Peyer's patch (tissue), 4 donors: ENCODE data around the gene TIAM2. TPM values are rescaled to one million over a fixed set of nuclear protein-coding genes. Genes with fewer than 3 reads are reported as not detected.

ENCODE experiments used
- DNase-seq, 3 donors: peaks; one replicate each; pipeline ENCODE4 v3.0.0-alpha.2; 2017 to 2019
- H3K27ac ChIP-seq, 4 donors: fragments of 200-600 bp; sonication (generic); one replicate each; pipeline ENCODE4 v1.5.1; 2016 to 2019
- H3K27me3 ChIP-seq, 2 donors: fragments of 200-600 bp; sonication (generic); one replicate each; pipeline ENCODE4 v1.5.1; 2019
- H3K36me3 ChIP-seq, 3 donors: fragments of 200-600 bp; sonication (generic); one replicate each; pipeline ENCODE4 v1.5.1; 2016 to 2019
- H3K4me1 ChIP-seq, 4 donors: fragments of 200-600 bp; sonication (generic); one replicate each; pipeline ENCODE4 v1.5.1; 2016 to 2019
- H3K4me3 ChIP-seq, 4 donors: fragments of 200-600 bp; sonication (generic); 1 replicate in 3 of 4; 2 replicates in 1 of 4; pipeline ENCODE4 v1.5.1; 2016 to 2019; ENCODE audit warnings: mild to moderate bottlenecking in 1 of 4
- H3K9me3 ChIP-seq, 4 donors: fragments of 200-600 bp; sonication (generic); one replicate each; pipeline ENCODE4 v1.5.1; 2016 to 2019; ENCODE audit warnings: mild to moderate bottlenecking in 1 of 4
- CTCF ChIP-seq, 6 experiments: fragments of 450-650 bp in 4 of 6; fragments of 200-600 bp in 2 of 6; sonication (generic) in 1 of 6; IDR thresholded peaks; one replicate each; pipeline ENCODE4 v1.5.1; 2017 to 2019; ENCODE audit warnings: antibody characterized with exemption in 6 of 6, mild to moderate bottlenecking in 3 of 6, moderate library complexity in 1 of 6
- POLR2A ChIP-seq, 2 donors: fragments of 450-650 bp; IDR thresholded peaks; one replicate each; pipeline ENCODE4 v1.5.1; 2017; ENCODE audit warnings: antibody characterized with exemption in 2 of 2, mild to moderate bottlenecking in 2 of 2, moderate library complexity in 2 of 2
- total RNA-seq, 4 donors: library from RNA; depleted of rRNA; stranded (reverse); fragments of >200 nt; gene quantifications; one replicate each; pipeline ENCODE4 v1.1.0, GENCODE V29; 2016

TIAM2 gene
- total RNA-seq, 4 donors from 2014 or later, result 47.0 to 139 (median 91.9) TPM

GRCh38 chr6:155155787-155156447, 160.8 kb downstream of the TIAM2 start:
- H3K4me3 ChIP-seq, result no peak overlapping the region
- no peak for DNase-seq
- no peak for TF ChIP-seq CTCF (IDR thresholded peaks at IDR 0.05)
- peaks cover 0 to 8% (median 0%) of the 10 kb centered on the region in 4 donors for H3K4me1 ChIP-seq
- H3K36me3 ChIP-seq, result no peaks in the 10 kb centered on the region
- no peaks in the 10 kb centered on the region for H3K9me3 ChIP-seq
- H3K27ac ChIP-seq, result no peak overlapping the region
- no peaks in the 10 kb centered on the region for H3K27me3 ChIP-seq

- H3K9me3 ChIP-seq, result no peaks in the 10 kb centered on the region
- H3K4me1 ChIP-seq, result peaks cover 0 to 8% (median 0%) of the 10 kb centered on the region in 4 donors
- TF ChIP-seq CTCF (IDR thresholded peaks at IDR 0.05), result no peak
- no peak for TF ChIP-seq POLR2A (IDR thresholded peaks at IDR 0.05)
- H3K36me3 ChIP-seq, result no peaks in the 10 kb centered on the region
- no peaks in the 10 kb centered on the region for H3K27me3 ChIP-seq
- H3K4me3 ChIP-seq, result no peak overlapping the region
- no peak for DNase-seq
- no peak overlapping the region for H3K27ac ChIP-seq
Measured at GRCh38 chr6:155157101-155157500, 162.0 kb downstream of the TIAM2 start.

GRCh38 chr6:155158030-155158843, 163.1 kb downstream of the TIAM2 start:
- Histone ChIP-seq H3K9me3 (no peaks in the 10 kb centered on the region), H3K36me3 (no peaks in the 10 kb centered on the region), H3K27ac (no peak overlapping the region), H3K4me1 (peaks cover 0 to 8% (median 0%) of the 10 kb centered on the region in 4 donors), H3K27me3 (no peaks in the 10 kb centered on the region), H3K4me3 (no peak overlapping the region)
- no peak for TF ChIP-seq POLR2A (IDR thresholded peaks at IDR 0.05)
- TF ChIP-seq CTCF (IDR thresholded peaks at IDR 0.05), result no peak
- no peak for DNase-seq

- H3K9me3 ChIP-seq, result no peaks in the 10 kb centered on the region
- DNase-seq, result no peak
- H3K27ac ChIP-seq, result no peak overlapping the region
- TF ChIP-seq POLR2A (IDR thresholded peaks at IDR 0.05), result no peak
- no peak for TF ChIP-seq CTCF (IDR thresholded peaks at IDR 0.05)
- no peaks in the 10 kb centered on the region for H3K27me3 ChIP-seq
- peaks cover 0 to 21% (median 0%) of the 10 kb centered on the region in 3 donors for H3K36me3 ChIP-seq
- H3K4me1 ChIP-seq, result no peaks in the 10 kb centered on the region
- H3K4me3 ChIP-seq, result no peak overlapping the region
Measured at GRCh38 chr6:155162682-155163081, 167.6 kb downstream of the TIAM2 start.

- Histone ChIP-seq H3K36me3 (peaks cover 0 to 21% (median 0%) of the 10 kb centered on the region in 3 donors), H3K9me3 (no peaks in the 10 kb centered on the region), H3K27me3 (no peaks in the 10 kb centered on the region), H3K27ac (no peak overlapping the region), H3K4me1 (no peaks in the 10 kb centered on the region), H3K4me3 (no peak overlapping the region)
- DNase-seq, result no peak
- TF ChIP-seq CTCF (IDR thresholded peaks at IDR 0.05), result no peak
- no peak for TF ChIP-seq POLR2A (IDR thresholded peaks at IDR 0.05)
Measured at GRCh38 chr6:155163601-155164000, 168.5 kb downstream of the TIAM2 start.
